ENCODE results near the gene EFNB2.

EFNB2 gene

GRCh38 chr13:106522898-106523525 is 12.4 kb downstream of the EFNB2 start:
- TF ChIP-seq TAF1 (IDR thresholded peaks at IDR 0.05; ENCODE audit: borderline replicate concordance, insufficient read depth, low read length) (no peak), FOXP2 (optimal IDR thresholded peaks at IDR 0.05; ENCODE audit: borderline replicate concordance, extremely low read depth, extremely low read length, insufficient read depth) (no peak), REST (IDR thresholded peaks at IDR 0.05; ENCODE audit: insufficient read depth in 1 of 2, low read depth in 2 of 2, low read length in 2 of 2) (no peak)

- TF ChIP-seq REST (IDR thresholded peaks at IDR 0.05; ENCODE audit: insufficient read depth in 1 of 2, low read depth in 2 of 2, low read length in 2 of 2) (no peak), TAF1 (IDR thresholded peaks at IDR 0.05; ENCODE audit: borderline replicate concordance, insufficient read depth, low read length) (no peak), FOXP2 (optimal IDR thresholded peaks at IDR 0.05; ENCODE audit: borderline replicate concordance, extremely low read depth, extremely low read length, insufficient read depth) (no peak), POLR2AphosphoS5 (IDR thresholded peaks at IDR 0.05; ENCODE audit: low read depth, low read length) (no peak), SIN3A (IDR thresholded peaks at IDR 0.05; ENCODE audit: borderline replicate concordance, insufficient read depth, low read length) (no peak)
Measured at GRCh38 chr13:106522112-106522705, 13.3 kb downstream of the EFNB2 start.

- no peak for TF ChIP-seq TAF1 (IDR thresholded peaks at IDR 0.05; ENCODE audit: borderline replicate concordance, insufficient read depth, low read length)
- no peak for TF ChIP-seq SIN3A (IDR thresholded peaks at IDR 0.05; ENCODE audit: borderline replicate concordance, insufficient read depth, low read length)
- no peak for TF ChIP-seq POLR2AphosphoS5 (IDR thresholded peaks at IDR 0.05; ENCODE audit: low read depth, low read length)
- no peak for TF ChIP-seq REST (IDR thresholded peaks at IDR 0.05; ENCODE audit: insufficient read depth in 1 of 2, low read depth in 2 of 2, low read length in 2 of 2)
- no peak for TF ChIP-seq FOXP2 (optimal IDR thresholded peaks at IDR 0.05; ENCODE audit: borderline replicate concordance, extremely low read depth, extremely low read length, insufficient read depth)
Measured at GRCh38 chr13:106521095-106521799, 14.2 kb downstream of the EFNB2 start.

- TF ChIP-seq REST (IDR thresholded peaks at IDR 0.05; ENCODE audit: insufficient read depth in 1 of 2, low read depth in 2 of 2, low read length in 2 of 2) (no peak), FOXP2 (optimal IDR thresholded peaks at IDR 0.05; ENCODE audit: borderline replicate concordance, extremely low read depth, extremely low read length, insufficient read depth) (no peak), SIN3A (IDR thresholded peaks at IDR 0.05; ENCODE audit: borderline replicate concordance, insufficient read depth, low read length) (no peak), TAF1 (IDR thresholded peaks at IDR 0.05; ENCODE audit: borderline replicate concordance, insufficient read depth, low read length) (no peak), POLR2AphosphoS5 (IDR thresholded peaks at IDR 0.05; ENCODE audit: low read depth, low read length) (no peak)
Measured at GRCh38 chr13:106520251-106521054, 15.0 kb downstream of the EFNB2 start.

Measured in PFSK-1 (cell line).